GM18502 (cell line): ENCODE results near the gene RPEL1.
"Not testable (repeated sequence)": the region's sequence is repeated elsewhere in the genome, so short reads cannot be mapped to it uniquely, and the experiment has no call there.

Experiments used
- ATAC-seq: cut with Tn5 transposase; IDR thresholded peaks from one replicate; pipeline ENCODE4 v1.9.1; 2021; ENCODE audit warnings: mild to moderate bottlenecking; ENCODE audit not compliant: unreplicated experiment, poor library complexity

Gene RPEL1

DNA sequence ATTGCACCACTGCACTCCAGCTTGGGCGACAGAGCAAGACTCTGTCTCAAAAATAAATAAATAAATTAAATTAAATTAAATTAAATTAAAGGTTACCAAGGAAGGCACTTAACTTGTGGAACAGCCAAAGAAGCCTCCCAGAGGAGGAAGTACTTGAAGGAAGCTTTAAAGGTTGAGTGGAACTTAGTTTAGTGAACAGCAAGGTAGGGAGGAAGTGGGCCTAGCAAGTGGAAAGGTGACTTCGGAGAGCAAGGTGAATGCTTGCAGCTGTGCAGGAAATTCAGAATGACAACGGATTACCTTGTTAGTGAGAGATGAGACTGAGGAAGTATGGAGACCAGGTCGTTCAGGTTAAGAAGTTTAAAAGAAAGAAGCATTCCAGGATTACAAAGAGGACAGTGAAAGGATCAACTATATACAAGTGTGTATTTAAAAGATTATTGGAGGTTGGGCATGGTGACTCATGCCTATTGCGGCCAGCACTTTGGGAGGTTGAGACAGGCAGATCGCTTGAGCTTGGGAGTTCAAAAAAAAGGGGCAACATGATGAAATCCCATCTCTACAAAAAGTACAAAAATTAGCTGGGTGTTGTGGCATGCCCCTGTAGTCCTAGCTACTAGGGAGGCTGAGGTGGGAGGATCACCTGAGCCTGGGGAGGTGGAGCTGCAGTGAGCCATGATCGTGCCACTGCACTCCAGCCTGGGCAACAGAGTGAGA, 12.8 kb upstream of the RPEL1 start:
- no peak for ATAC-seq

DNA sequence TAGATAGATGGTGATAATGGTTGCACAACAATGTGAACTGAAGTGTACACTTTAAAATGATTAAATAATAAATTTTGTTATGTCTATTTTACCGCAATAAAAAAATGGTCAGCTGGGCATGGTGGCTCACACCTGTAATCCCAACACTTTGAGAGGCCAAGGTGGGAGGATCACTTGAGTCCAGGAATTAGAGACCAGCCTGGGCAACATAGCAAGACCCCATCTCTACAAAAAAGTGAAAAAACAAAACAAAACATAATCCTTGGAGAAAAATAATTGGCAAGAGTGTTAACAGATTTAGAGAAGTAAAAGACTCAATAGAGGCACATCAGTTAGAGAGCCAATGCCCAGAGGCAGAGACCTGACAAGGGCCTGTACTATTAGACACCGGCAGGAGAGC, 9.9 kb upstream of the RPEL1 start:
- ATAC-seq: no peak

DNA sequence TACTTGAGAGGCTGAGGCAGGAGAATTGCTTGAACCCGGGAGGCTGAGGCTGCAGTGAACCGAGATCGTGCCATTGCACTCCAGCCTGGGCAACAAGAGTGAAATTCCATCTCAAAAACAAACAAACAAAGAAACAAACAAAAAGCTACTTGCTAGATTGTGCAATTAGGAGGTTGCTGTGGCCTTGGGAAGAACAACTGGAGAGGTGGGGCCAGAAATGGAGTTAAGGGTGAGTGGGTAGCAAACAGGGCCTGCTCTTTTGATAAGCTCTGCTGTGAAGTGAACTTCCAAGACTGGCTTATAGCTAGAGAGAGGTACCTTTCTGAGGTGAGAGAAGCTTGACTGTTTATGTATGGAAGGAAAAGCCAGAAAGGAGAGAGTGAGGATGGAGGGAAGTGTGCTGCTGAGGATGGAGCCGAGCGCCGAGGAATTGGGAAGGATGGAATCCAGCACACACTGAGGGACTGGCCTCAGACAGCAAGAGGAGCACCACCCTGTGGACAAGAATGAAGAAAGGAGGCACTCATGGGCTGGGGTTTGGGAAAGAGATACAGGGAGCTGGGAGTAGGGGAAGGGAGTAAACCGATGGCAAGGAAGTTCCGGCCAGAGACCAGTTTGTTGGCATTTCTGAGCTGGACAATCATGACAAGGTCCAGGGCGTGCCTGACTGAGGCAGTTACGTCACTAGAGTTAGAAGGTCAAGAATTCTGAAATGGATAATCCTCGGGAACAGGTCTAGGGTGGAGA, 7.0 kb upstream of the RPEL1 start:
- no peak for ATAC-seq

DNA sequence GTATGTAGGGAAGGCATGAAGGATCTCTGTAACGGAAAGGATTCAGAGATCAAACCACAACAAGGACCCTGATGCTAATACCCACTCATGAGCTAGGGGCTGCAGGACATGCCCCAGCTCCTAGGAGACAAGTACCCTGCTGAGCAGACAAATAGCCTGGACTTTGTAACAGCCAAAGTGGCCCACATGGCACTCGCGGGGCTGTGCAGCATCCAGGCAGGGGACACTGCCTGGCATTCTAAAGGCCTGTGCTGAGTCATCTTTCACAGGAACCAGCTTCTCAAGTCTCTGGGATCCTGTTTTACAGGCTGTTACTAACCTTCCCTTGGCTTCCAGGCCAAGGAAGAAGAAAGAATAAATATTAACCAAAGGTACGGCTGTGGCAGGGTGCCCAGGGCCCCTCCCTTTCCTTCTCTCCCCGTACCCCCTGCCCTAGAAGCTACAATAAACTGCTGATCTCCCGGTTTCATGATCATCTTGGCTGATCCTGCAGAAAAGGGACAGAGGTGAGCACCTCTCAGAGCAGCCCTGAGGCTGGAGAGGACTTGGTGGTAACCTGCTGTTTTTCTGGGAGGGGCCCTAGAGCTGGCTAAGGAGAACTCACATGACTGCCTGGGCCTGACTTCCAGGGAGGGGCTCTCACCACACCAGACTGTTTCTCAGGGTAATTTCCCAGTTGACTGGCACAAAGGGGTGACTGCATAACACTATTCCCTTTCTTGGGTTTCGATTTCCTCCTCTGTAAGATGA, 4.2 kb upstream of the RPEL1 start:
- no peak for ATAC-seq

DNA sequence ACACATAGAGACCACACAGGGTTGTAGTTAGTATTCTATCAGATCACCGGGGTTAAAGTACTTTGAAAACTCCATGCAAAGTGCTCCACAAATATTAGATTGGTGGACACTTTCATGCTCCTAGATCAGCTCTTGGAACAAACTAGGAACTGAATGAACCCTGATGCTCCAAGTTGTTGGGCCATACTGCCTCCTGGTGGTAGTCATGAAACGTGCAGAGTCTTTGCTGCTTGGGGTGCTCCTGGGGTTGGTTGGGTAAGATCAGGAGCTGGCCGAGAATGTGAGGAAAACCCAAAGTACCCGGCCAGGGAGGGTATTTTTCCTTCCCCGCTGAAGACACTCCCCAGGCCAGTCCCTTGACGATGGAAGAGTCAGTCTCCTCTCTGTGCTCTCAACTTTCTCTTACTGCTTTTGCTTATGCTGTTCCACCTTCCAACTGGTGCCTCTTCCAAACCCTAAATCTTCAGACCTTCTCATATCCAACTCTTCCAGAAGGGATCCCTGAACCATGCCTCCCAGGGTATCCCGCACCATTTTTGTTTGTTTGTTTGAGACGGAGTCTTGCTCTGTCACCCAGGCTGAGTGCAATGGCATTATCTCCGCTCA, 918 bp upstream of the RPEL1 start:
- no peak for ATAC-seq

DNA sequence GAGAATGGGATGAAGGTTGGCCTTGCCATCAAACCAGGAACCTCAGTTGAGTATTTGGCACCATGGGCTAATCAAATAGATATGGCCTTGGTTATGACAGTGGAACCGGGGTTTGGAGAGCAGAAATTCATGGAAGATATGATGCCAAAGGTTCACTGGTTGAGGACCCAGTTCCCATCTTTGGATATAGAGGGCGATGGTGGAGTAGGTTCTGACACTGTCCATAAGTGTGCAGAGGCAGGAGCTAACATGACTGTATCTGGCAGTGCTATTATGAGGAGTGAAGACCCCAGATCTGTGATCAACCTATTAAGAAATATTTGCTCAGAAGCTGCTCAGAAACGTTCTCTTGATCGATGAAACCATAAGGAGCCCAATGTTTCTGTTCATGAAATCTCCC, 637 bp downstream of the RPEL1 start:
- no peak for ATAC-seq

DNA sequence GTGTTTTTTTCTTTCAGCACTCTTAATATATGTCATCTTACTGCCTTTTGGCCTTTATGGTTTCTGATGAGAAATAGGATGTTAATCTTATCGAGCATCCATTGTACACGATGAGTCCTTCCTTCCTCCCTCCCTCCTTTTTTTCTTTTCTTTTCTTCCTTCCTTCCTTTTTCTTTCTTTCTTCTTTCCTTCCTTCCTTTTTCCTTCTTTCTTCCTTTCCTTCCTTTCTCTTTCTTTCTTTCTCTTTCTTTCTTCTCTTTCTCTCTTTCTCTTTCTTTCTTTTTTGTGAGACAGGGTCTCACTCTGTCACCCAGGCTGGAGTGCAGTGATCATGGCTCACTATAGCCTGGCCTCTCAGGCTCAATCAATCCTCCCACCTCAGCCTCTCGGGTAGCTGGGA, 8.4 kb downstream of the RPEL1 start:
- ATAC-seq: no peak

DNA sequence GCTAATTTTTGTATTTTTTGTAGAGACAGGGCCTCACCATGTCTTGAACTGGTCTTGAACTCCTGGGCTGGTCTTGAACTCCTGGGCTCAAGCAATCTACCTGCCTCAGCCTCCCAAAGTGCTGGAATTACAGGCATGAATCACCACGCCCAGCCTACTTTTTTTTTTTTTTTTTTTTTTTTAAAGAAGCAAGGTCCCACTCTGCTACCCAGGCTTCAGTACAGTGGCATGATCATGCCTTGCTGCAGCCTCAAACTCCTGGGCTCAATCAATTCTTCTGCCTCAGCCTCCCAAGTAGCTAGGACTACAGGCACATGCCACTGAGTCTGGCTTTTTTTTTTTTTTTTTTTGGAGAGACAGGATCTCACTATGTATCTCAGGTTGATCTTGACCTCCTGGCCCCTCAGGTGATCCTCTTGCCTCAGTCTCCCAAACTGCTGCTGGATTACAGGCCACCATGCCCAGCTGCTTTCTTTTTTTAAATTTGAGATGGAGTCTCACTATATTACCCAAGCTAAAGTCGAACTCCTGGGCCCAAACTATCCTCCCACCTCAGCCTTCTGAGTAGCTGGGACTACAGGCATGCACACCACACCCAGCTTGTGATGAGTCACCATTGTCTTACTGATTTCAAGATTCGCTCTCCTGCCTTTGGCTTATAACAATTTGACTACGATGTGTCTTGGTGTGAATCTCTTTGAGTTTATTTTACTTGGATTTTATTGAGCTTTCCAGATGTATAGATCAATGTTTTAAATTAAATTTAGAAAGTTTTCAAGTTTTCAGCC, 9.0 kb downstream of the RPEL1 start:
- ATAC-seq: no peak

DNA sequence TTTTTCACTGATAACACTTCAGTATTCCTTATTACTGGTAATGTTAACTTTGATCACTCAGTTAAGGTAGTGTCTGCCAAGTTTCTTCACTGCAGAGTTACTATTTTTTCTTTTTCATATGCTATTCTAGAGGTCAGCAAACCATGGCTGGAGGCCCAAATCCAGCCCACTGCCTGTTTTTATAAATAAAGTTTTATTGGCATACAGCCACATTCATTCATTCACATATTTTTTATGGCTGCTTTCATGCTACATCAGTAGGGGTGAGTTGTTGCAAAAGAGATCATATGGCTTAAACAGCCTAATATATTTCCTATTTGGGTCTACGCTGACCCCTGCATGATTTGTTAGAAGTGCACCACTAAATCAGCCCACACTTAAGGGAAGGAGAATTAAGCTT, 10.9 kb downstream of the RPEL1 start:
- no peak for ATAC-seq

DNA sequence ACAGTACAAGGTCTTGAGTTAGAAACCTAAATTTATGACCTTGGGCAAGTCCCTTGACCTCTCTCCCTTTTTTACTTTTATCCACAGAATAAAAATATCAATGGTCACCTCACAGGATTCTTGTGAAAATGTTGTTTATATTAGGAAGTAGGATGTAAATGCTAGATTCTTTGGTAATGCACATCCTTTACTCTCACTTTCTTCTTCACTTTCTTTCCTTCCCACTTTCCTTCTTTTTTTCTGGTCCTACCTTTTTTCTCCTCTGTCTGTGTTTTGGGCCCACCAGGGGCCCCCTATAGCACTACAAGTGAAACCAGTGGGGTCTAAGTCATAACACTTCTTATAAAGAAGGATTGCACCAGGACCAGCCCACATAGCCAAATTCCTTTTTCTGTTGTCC, 12.1 kb downstream of the RPEL1 start:
- ATAC-seq: no peak

DNA sequence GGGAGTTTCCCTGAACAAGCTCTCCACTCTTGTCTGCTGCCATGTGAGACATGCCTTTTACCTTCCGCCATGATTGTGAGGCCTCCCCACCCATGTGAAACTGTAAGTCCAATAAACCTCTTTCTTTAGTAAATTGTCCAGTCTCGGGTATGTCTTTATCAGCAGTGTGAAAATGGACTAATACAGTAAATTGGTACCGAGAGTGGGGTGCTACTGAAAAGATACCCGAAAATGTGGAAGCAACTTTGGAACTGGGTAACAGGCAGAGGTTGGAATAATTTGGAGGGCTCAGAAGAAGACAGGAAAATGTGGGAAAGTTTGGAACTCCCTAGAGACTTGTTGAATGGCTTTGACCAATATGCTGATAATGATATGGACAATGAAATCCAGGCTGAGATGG, 13.2 kb downstream of the RPEL1 start:
- not testable (repeated sequence) for ATAC-seq

DNA sequence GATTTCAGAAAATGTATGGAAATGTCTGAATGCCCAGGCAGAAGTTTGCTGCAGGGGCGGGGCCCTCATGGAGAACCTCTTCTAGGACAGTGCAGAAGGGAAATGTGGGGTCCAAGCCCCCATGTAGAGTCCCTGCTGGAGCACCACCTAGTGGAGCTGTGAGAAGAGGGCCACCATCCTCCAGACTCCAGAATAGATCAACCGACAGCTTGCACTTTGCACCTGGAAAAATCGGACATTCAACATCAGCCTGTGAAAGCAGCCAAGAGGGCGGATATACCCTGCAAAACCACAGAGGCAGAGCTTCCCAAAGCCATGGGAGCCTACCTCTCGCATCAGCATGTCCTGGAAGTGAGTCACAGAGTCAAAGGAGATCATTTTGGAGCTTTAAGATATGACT, 14.3 kb downstream of the RPEL1 start:
- no peak for ATAC-seq

DNA sequence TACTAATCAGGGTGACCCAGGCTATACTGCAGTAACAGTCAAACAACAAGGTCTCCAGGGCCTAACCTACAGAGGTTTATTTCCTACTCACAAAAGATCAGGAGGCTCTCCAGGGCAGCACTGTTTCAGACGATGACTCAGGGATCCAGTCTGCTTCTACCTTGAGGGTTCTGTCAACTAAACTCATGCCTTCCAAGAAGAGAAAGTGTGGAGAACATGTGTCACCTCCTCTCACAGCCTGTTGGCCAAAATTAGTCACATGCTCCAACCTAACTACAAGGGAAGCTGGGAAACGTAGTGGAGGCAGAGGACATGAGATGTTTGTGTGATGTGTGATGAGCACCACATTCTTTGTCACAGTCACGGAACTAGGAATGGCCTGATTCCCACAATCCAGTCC, 16.5 kb downstream of the RPEL1 start:
- no peak for ATAC-seq

DNA sequence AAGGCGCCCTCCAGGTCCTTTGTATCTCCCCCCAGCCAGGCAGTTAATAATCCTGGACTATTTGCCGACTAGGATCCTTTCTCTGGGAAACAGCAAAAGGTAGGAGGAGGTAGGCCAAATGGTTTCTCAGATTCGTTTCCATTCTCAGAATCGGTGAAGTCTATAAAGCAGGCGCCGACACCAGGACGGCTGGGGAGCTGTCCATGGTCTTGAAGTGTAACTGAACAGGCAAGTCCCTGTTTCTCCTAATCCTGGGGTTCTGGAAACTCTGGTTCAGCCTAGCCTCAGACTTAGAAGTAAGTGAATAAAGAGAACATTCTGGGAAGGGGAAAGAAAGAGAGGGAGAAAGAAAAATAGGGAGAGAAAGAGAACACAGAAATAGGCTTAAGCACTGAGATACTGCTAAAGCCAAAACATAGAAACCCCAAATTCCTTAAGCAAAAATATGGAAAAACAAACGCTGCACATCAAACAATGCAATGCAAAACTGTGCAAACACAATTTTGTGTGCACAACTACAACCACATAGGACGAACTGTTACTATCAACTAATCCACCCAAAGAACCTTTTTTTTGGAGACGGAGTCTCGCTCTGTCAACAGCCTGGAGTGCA, 20.1 kb downstream of the RPEL1 start:
- no peak for ATAC-seq

DNA sequence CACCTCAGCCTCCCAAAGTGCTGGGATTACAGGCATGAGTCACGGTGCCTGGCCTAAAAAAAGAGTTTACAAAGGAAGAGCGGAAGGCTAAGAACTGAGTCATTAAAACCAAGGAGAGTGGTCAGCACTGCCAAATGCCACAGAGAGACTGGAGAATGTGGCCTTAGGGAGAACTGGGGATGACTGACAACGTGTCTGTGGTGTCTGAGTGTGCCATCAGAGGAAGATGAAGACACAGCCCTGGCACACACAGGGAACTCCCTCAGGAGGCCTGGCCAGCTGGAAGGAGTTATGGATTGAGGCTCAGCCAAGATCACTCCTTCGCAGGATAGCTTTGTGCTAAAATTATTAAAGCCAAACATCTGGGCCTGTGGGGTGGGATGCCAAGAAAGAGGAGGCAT, 27.4 kb downstream of the RPEL1 start:
- ATAC-seq: no peak

DNA sequence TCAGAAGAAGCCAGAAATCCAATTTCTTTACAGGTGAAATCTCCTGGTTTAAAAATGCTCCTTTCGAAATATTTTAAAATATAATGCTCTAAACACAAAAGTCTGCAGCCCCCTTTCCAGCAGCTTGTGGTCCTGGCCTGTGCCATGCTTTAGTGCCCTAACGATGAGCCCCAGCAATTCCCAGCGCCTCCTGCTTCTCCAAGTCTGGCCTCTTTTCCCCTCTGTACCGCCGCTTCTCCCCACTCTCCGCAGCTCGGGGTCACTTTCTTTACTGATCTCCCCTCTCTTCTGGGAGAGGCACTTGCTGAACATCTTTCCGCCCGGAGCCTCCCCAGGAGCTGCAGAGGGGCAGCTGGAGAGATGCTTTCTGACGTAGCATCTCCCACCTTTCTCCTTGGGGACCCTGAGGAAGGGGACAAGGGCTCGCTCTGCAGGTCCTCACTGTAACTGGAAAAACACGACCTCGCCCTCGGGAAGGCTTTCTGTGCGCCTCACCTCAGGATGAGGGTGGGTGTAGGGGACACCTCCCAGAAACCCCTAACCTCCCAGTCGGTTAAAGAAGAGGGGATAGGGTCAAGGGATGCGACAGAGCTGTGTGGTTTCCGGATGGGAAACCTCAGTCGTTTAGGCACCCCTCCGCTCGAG, 30.7 kb downstream of the RPEL1 start:
- ATAC-seq: no peak

DNA sequence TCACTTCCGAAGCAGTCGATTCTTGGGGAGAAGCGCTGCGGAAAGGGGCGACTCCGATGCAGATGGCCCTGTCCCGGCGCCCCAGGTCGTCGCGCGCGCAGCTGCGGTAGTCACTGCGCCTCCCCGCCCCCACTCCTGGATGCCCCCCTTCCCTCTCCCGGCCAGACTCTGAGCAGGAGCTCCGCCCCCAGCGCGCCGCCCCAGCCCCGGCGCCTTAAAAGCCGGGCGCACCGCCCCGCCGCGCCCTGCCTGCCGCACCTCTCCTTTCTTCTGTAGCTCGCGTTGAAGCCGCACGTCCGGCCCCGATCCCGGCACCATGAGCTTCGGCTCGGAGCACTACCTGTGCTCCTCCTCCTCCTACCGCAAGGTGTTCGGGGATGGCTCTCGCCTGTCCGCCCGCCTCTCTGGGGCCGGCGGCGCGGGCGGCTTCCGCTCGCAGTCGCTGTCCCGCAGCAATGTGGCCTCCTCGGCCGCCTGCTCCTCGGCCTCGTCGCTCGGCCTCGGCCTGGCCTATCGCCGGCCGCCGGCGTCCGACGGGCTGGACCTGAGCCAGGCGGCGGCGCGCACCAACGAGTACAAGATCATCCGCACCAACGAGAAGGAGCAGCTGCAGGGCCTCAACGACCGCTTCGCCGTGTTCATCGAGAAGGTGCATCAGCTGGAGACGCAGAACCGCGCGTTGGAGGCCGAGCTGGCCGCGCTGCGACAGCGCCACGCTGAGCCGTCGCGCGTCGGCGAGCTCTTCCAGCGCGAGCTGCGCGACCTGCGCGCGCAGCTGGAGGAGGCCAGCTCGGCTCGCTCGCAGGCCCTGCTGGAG, 31.4 kb downstream of the RPEL1 start, which contains the start of gene INA:
Gene INA (plus strand): TSS at position 243 of the 817 bp plus-strand sequence. CDS start 74 bp downstream, at position 317.
- peak; percentile 49 for ATAC-seq
